Left lung (tissue), 10 donors: Measurements from ENCODE around the gene RUVBL2. TPM values are rescaled to one million over a fixed set of nuclear protein-coding genes. Genes with fewer than 3 reads are reported as not detected.
A peak's percentile ranks its signal among the peaks of the same experiment; 100 is the strongest.
"Not testable (repeated sequence)": the region's sequence is repeated elsewhere in the genome, so short reads cannot be mapped to it uniquely, and the experiment has no call there.

Source experiments
- ATAC-seq: fragments of 200-7000 bp; cut with Tn5 transposase; one replicate; pipeline ENCODE4 v1.9.1; 2020; ENCODE audit warnings: moderate library complexity
- DNase-seq, 4 donors: peaks; one replicate each; pipeline ENCODE4 v3.0.0-alpha.2; 2013 to 2020
- H3K27ac ChIP-seq, 2 donors: fragments of 200-600 bp; sonication (generic) in 1 of 2; one replicate each; pipeline versions ENCODE4 v1.5.0 to v1.8.0; 2020 to 2021
- H3K27me3 ChIP-seq, 2 donors: fragments of 200-600 bp; sonication (generic) in 1 of 2; one replicate each; pipeline versions ENCODE4 v1.5.0 to v1.8.0; 2020 to 2021
- H3K36me3 ChIP-seq, 2 donors: fragments of 200-600 bp; sonication (generic) in 1 of 2; one replicate each; pipeline versions ENCODE4 v1.5.0 to v1.8.0; 2020 to 2021
- H3K4me1 ChIP-seq, 2 donors: fragments of 200-600 bp; one replicate each; pipeline ENCODE4 v1.8.0; 2021
- H3K4me3 ChIP-seq, 2 donors: fragments of 200-600 bp; sonication (generic) in 1 of 2; one replicate each; pipeline versions ENCODE4 v1.5.0 to v1.8.0; 2020 to 2021; ENCODE audit warnings: mild to moderate bottlenecking in 1 of 2
- H3K9me3 ChIP-seq, 2 donors: fragments of 200-600 bp; sonication (generic) in 1 of 2; one replicate each; pipeline versions ENCODE4 v1.5.0 to v1.8.0; 2020 to 2021
- intact Hi-C, 2 donors: fragments of 100-400 bp; cut with DNase I; formaldehyde crosslinking; loops; one replicate each; pipeline versions ENCODE4 v1.11.2 to v1.14.2; 2022
- polyA plus RNA-seq, 6 donors: library from polyadenylated mRNA; unstranded; fragments of 120-200 nt; gene quantifications; one replicate each; pipeline ENCODE4 v1.2.1, GENCODE V29; 2013; ENCODE audit not compliant: insufficient read length in 6 of 6
- total RNA-seq, 2 donors: library from RNA; stranded (reverse); fragmentation: NEBNext Ultra II Directional; extraction: Animal tissue kit (Norgen Biotek cat#: 25700); gene quantifications; one replicate each; pipeline ENCODE4 v1.2.1, GENCODE V29; 2021
- TF ChIP-seq, protein P1 (sequence below), 2 donors: fragments of 200-600 bp; sonication (generic) in 1 of 2; IDR thresholded peaks; one replicate each; pipeline versions ENCODE4 v1.5.0 to v1.8.0; 2021; ENCODE audit warnings: antibody characterized with exemption in 2 of 2
- donor health status: DM: no; HTN: yes; CAD: no.
- donor health status: DM: no; HTN: no; CAD: no.

Gene RUVBL2
- total and polyA plus RNA-seq, 8 donors, result 46.6 to 83.7 (median 73.9) TPM

DNA sequence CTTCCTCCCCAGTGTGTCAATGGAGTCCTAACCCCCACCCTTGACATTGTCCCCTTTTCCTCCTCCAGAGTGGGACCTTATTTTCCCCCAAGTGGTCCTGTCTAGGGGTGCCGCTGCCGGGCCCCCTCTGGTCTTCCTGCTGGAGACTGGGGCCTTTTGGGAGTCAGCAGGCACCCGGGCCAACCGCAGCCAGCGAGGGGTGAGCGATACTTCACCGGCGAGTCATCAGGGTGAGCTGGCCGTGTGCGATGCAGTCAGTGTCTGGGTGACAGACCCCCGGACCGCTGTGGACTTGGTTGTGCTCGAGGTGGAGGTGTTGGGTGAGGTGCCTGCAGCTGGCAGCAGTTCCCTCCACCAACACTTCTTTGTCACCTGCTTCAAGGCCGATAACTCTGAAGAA lies 36.1 kb downstream of the RUVBL2 start:
- DNase-seq, H3K27me3 ChIP-seq, H3K4me3 ChIP-seq, H3K9me3 ChIP-seq, ATAC-seq, intact Hi-C loops, H3K27ac ChIP-seq, H3K4me1 ChIP-seq, H3K36me3 ChIP-seq: not testable (repeated sequence)

DNA sequence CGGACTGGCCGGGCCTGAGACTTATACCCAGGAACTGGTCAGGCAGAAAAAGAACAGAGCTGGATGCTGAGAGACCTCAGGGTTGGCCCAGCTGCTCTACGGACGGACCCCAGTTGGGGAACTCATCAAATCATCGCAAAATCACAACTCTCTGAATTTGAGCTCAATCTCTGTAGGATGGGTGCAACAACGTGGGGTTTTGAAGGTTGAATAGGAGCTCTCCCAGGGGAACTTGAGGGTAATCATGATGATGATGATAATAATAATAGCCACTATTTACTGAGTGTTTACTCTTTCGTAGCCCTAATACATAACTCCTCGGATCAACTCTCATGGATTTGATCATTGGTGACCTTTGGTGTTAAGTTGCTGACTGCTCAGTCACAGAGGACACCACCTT lies 36.6 kb downstream of the RUVBL2 start:
- H3K4me1 ChIP-seq, DNase-seq, H3K9me3 ChIP-seq, H3K36me3 ChIP-seq, H3K4me3 ChIP-seq, ATAC-seq, intact Hi-C loops, H3K27me3 ChIP-seq, H3K27ac ChIP-seq: not testable (repeated sequence)

DNA sequence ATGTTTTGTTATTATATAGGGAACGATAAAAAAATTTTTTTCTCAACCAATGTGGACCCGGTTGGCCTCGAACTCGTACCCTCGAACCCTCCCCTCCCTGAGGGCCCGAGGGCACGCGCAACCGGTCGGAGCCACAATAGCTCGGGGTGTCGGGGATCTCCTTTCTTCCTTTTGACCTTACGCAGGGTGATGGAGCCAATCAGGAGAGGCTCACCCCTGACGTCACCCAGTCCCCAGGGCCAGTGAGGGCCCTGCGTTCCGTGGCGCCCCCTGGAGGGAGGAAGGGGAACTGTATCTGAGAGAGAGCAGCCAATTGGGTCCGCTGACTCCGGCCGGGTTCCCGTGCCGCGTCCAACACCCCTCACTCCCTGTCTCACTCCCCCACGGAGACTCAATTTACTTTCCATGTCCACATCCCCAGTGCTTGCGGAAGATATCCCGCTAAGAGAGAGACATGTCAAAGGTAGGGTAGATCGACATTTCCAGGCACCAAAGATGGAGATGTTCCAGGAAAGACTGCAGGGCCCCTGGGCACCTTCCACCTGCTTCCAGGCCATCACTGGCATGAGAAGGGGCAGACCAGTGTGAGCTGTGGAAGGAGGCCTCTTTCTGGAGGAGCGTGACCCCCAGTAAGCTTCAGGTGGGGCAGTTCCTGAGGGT lies 38.1 kb downstream of the RUVBL2 start, which contains the start of gene CGB2:
Gene CGB2, plus strand, starts transcription at position 249 of the 660 bp plus-strand sequence. Its CDS starts 206 bp downstream, at position 455.
- H3K27ac ChIP-seq, H3K4me1 ChIP-seq, intact Hi-C loops, H3K27me3 ChIP-seq, H3K9me3 ChIP-seq, H3K4me3 ChIP-seq, H3K36me3 ChIP-seq, ATAC-seq: not testable (repeated sequence)
- TF ChIP-seq, protein P1, sequence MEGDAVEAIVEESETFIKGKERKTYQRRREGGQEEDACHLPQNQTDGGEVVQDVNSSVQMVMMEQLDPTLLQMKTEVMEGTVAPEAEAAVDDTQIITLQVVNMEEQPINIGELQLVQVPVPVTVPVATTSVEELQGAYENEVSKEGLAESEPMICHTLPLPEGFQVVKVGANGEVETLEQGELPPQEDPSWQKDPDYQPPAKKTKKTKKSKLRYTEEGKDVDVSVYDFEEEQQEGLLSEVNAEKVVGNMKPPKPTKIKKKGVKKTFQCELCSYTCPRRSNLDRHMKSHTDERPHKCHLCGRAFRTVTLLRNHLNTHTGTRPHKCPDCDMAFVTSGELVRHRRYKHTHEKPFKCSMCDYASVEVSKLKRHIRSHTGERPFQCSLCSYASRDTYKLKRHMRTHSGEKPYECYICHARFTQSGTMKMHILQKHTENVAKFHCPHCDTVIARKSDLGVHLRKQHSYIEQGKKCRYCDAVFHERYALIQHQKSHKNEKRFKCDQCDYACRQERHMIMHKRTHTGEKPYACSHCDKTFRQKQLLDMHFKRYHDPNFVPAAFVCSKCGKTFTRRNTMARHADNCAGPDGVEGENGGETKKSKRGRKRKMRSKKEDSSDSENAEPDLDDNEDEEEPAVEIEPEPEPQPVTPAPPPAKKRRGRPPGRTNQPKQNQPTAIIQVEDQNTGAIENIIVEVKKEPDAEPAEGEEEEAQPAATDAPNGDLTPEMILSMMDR (IDR thresholded peaks at IDR 0.05), result peak in 1 of 2 donors; percentile 25
- DNase-seq, result peak in 1 of 4 donors; percentile 69

DNA sequence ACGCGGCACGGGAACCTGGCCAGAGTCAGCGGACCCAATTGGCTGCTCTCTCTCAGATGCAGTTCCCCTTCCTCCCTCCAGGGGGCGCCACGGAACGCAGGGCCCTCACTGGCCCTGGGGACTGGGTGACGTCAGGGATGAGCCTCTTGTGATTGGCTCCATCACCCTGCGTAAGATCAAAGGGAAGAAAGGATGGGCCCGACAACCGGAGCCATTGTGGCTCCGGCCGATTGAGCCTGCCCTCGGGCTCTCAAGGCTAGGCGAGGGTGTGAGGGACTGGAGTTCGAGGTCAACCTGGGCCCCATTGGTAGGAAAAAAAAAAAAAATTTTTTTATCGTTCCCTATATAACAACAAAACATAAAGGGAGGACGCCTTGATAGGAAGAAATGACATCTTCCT lies 43.1 kb downstream of the RUVBL2 start, which contains the start of gene CGB1:
Gene CGB1, minus strand, starts transcription at position 81 of the 400 bp plus-strand sequence. CDS start 184 bp downstream, outside the sequence.
- TF ChIP-seq, protein P1 (IDR thresholded peaks at IDR 0.05), result peak in 1 of 2 donors; percentile 28
- H3K36me3 ChIP-seq, H3K4me1 ChIP-seq, DNase-seq, H3K27ac ChIP-seq, H3K4me3 ChIP-seq, H3K9me3 ChIP-seq, H3K27me3 ChIP-seq, intact Hi-C loops, ATAC-seq: not testable (repeated sequence)

DNA sequence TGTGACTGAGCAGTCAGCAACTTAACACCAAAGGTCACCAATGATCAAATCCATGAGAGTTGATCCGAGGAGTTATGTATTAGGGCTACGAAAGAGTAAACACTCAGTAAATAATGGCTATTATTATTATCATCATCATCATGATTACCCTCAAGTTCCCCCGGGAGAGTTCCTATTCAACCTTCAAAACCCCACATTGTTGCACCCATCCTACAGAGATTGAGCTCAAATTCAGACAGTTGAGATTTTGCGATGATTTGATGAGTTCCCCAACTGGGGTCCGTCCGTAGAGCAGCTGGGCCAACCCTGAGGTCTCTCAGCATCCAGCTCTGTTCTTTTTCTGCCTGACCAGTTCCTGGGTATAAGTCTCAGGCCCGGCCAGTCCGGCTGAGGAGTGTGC lies 44.4 kb downstream of the RUVBL2 start:
- H3K9me3 ChIP-seq, H3K36me3 ChIP-seq, H3K4me1 ChIP-seq, DNase-seq, H3K4me3 ChIP-seq, intact Hi-C loops, ATAC-seq, H3K27ac ChIP-seq, H3K27me3 ChIP-seq: not testable (repeated sequence)

DNA sequence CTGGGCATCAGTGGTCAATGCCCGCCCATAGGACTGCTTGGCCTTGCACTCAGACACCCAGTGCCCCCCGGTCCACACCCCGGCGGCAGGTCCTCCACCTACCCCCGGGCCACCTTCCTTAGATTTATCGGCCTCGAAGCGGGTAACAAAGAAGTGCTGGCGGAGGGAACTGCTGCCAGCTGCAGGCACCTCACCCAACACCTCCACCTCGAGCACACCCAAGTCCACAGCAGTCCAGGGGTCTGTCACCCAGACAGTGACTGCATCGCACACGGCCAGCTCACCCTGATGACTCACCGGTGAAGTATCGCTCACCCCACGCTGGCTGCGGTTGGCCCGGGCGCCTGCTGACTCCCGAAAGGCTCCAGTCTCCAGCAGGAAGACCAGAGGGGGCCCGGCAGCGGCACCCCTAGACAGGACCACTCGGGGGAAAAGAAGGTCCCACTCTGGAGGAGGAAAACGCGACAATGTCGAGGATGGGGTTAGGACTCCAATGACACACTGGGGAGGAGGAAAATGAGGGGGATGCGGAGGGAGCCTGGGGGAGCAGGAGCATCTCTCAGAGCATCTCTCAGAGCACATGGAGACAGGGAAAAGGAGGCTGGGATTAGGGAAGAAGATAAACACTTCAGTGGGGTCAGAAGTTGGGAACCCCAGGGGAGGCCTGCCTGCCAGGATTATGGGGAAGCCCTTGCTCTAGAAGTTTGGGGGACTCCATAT lies 45.0 kb downstream of the RUVBL2 start:
- H3K9me3 ChIP-seq, intact Hi-C loops, H3K36me3 ChIP-seq, ATAC-seq, H3K4me1 ChIP-seq, H3K4me3 ChIP-seq, DNase-seq, H3K27ac ChIP-seq, H3K27me3 ChIP-seq: not testable (repeated sequence)

DNA sequence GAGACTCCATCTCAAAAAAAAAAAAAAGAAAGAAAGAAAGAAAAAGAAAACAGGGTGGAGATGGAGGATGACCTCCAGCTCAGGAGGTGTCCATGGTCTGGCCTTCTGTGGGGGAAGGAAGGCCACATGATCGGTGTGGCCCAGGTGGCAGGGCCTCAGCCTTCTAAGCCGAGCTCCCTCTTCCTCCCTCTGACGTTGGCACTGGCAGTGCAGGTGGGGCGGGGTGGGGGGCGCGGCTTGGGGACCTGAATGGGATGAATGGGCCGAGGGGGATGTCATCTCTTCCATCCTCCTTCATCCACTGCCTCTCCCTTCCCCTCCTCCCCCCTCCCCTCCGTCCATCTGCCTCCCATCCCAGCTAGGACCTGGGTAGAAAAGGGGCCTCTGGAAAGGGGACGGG lies 46.0 kb downstream of the RUVBL2 start:
- H3K4me1 ChIP-seq, ATAC-seq, H3K4me3 ChIP-seq, H3K9me3 ChIP-seq, intact Hi-C loops, H3K36me3 ChIP-seq, DNase-seq, H3K27me3 ChIP-seq, H3K27ac ChIP-seq: not testable (repeated sequence)
